HG03442 (cell line): ENCODE results near the gene CEP104.

Experiments used
- ATAC-seq: cut with Tn5 transposase; IDR thresholded peaks from one replicate; pipeline ENCODE4 v1.9.1; 2021; ENCODE audit warnings: mild to moderate bottlenecking, moderate library complexity; ENCODE audit not compliant: unreplicated experiment

Gene CEP104

DNA sequence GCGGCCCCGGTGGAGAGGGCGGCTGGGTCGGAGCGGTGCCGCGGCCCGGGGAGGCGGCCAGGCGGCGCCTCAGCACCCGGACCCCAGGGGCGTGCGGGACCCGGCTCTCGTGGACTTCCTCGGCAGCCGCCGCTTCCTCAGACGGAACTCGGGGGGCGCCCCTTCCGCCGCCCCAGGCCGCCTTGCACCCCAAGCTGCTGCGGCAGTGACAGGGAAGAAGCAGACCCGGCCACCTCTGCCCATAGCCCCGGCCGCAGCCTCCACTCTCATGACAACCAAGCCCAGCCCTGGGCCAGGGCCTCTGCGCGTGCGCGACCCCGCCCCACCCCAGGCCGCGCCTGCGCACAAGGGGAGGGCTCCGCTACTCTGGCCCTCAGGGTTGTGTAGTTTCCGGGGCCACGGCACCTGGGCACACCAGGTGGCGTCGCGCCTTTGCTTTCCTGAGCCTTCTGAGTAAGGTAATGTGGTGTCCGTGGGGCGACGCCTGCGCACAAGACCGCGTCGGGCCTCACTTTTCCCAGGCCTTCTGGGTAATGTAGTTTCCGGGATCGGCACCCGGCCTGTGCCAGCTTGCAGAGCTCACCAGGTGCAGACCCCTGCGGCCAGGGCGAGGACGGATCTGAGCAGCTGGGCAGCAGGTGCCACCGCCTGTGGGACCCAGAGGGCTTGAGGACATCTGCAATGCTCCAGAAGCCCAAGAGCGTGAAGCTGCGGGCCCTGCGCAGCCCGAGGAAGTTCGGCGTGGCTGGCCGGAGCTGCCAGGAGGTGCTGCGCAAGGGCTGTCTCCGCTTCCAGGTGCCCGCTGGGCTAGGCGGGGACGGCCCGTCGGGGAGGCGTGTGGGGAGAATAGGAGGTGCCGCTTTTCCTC, at the start of gene CEP104, which contains the start of gene DFFB:
Gene CEP104 (minus strand): TSS at position 289 of the 868 bp plus-strand sequence. CDS start 4,804 bp downstream, outside the sequence.
Gene DFFB (plus strand): TSS at position 554 of the 868 bp plus-strand sequence. CDS start 128 bp downstream, at position 682.
- peak; percentile 94 for ATAC-seq

DNA sequence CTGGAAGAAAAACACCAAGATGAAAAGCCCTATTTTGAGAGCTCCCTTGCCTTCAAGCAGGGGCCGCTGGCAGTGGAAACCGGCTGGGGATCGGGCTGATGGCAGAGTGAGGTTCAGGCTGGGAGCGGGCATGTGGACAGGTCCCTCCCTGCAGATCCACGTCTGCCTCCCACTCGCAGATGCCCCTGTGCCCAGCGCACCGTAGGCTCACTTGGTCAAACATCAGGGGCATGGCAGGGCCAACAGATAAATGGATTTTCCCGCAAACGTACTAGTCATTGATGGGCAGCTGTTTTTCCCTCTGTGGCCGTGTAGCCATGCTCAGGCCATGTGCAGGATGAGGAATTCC, 49.6 kb upstream of the CEP104 start:
- ATAC-seq = no peak

DNA sequence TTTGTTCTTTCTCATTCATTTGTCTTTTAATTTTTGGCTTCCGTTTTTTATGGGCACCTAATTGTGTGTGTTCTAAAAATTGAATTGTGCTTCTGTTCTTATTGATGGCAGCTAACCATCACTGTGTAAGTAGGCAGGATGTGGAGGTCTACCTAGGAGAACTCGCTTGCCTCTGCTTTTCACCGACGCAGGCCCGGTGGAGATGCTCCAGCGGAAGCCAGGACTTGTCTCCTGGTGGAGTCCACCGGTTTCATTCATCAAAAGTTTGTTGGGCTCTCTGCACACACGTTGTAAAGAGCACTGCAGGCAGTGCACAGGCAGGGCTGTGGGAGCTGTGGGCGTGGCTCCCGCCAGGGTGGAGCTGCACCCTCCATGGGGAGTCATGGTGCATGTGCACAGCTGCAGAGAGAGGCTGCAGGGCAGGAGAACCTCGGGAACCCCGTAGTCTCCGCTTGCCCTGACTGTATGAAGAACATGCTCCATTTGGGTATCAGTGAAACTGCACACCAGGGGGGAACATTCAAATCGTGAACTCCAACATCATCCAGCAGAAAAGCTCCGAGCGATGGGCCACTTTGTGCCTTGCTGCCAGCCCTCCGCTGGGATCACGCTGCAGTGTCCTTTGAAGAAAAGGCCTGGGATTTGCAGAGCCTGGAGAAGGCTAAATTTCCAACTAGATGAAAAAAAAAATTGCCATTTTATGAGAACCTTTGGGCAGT, 49.1 kb upstream of the CEP104 start:
- no peak for ATAC-seq

DNA sequence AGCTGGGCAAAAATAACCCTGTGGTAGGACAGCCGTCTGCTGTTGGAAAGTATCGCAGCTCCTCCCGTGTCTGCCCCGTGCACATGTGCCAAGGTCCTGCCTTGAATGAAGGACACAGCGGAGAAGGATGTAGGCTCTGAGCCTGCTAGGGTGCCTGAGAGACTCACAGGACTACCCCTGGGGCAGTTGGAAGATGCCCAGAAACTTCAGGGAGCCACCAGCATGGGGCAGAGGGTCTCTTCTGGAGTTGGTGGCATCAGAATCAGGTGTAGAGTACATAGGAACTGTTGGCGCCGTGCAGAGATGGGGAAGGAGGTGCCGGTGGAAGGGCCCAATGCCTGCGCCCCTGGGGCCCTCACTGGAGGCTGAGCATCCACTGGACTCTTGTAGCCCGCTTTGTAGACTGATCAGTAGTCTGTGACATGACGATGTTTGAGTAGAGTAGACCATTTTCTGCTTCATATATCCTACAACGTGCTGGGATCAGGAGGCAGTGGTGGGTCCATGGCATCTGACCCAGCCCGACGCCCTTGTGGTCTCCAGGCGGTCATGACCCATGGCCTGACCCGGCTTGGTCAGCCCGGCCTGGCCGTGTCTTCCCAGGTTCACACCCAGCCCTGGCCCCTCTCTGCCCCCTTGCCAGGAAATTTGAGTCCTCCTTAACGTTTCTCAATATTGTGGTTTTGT, 48.4 kb upstream of the CEP104 start:
- no peak for ATAC-seq

DNA sequence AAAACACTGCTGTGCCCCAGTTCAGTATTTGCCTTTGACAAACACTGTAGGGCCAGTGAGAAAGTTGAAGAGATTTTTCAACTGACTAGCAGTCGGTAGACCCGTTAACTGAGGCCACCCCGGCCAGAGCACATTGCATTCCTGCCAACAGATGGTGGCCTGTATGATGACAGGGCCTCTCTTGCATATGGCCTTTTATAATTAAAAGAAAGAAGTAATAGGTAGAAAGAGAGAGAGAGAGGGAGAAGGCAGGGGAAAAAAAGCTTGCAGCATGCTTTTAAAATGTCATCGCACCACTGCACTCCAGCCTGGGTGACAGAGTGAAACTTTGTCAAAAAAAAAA, 47.8 kb upstream of the CEP104 start:
- no peak for ATAC-seq

DNA sequence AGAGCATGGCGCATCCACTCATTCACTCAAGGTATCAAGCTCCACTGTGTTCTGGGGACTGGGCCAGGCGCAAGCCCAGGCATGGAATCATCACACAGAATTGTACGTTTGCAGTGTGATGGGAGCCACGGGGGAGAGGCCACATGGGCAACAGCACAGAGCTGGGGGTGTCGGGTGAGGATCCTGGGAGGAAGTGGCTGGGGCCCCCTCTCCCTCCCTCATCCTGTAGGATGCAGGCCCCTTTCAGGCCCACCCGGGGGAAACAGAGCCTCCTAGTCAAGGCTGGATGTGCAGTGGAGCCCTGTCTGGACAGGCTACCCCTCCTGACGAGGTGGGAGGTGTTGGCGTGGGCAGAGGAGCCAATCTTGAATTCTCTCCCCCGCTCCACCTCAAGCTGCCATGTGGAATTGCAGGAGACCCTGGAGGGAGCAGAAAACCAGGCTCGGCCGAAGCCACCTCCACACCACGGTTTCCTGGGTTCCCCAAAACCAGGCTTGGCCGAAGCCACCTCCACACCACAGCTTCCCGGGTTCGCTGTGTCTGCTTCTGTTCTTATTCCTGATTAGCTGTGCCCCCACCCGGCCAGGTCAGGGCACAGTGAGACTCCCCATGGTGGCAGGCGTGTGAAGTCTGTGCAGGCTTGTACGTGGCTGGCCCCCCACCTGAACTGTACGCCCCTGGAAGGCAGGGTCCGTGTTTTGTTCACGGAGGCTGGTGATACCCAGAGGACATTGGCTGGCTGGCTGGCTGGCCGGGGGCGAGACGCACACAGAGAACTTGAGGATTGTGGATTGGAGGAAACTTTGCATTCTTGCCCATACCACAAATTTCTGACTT, 47.2 kb upstream of the CEP104 start:
- ATAC-seq = no peak

DNA sequence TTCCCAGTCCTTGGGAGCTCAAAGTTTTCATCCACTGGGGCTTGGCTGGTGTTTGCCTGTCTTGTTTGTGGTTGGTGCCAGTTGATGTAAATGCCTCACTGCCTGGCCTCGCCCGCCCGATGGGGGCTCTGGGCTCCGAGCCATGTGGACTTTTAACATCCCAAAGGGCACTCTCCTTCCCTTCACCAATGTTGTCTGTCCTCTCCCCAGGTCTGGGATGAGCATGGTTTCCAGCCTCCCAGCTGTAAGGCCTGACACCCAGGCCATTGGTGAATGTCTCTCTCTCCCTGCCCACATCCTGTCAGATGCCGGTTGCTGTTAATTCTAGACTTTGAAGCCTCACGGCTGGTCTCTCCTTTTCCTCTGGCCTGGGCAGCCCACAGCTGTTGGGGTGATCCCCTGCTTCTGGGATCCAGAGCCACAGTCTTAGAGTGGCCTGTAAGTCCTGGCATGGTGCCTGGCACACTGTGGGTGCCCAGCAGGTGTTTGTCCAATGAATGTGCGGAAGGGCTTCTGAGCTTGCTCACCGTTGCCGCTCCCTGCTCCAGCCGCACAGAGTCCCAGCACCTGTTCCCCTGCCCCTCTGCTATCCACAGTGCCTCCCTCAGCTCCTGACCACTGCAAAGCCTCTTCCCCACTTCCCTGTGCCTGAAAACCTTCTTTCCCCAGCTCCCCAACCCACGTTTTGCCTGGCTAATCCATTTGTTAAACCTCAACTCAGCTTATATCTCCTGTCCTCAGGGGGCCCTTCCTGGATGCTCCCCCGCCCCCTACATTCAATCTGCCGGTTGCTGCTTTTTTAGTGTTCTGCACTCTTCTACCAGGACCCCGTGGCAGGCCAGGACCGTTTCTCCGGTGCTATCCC, 46.4 kb upstream of the CEP104 start:
- no peak for ATAC-seq

DNA sequence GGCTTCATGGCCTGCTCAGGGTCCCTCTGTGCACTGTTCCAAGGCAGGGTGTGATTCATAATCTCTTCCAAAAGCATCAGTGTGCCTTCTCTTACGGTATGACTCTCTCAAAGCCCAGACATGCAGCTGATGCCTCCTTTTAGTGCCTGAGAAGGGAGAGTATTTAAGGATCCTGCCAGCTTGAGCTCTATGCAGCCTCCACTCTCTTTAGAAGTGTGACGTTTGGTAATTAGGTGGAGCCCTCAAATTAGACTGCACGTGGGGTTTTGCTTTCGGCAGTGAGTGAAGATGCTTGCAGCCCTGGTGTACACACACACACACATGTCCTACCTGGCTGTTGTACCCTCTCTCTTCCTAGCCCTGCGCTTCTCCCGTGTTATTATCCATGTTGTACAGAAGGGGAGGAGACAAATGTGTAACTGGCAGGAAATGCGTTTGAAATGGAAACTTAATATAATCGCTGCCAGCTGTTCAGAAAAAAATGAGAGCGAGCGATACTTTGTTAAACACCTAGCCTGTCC, 45.6 kb upstream of the CEP104 start:
- ATAC-seq = no peak

DNA sequence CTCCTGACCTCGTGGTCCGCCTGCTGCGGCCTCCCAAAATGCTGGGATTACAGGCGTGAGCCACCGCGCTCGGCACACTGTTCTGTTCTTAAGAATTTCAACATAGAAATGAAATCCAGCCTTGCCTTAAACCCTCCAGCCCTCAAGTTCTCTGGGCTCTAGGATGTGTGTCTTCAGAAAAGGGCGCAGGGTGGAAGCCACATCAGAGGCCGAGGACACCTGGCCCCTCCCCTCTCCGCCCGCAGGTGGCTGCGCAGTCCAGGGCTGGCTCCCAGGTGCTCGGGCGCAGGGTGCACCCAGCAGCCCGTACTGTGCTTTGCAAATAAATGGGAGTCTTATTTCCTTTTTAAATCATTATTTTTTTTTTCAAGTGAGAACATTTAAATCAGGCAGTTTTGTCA, 45.1 kb upstream of the CEP104 start:
- ATAC-seq = no peak

DNA sequence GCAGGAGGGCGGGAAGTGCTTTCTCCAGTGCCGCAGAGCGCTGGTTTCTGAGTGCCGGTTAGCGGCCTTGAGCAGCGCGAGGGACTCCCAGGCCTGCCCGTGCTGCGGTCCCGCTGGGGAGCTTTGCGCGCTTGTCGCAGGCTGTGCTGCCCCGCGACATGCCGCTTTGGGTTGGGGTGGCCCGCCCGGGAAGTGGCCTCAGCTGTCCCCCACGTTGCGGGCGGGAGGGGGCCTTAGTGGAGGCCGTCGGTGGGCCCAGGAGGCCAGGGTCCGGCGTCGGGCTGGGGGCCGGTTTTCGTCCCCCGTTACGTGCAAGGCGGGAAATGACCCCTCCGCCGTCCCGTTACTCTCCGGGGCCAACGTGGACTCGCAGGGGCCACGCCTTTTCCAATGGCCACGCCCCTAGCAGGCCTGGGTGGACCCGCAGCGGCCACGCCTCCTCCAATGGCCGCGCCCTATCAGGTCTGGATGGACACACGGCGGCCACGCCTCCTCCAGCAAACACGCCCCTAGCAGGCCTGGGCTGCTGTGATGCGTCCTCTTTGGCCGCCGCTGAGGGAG, 44.0 kb upstream of the CEP104 start:
- peak; percentile 51 for ATAC-seq

DNA sequence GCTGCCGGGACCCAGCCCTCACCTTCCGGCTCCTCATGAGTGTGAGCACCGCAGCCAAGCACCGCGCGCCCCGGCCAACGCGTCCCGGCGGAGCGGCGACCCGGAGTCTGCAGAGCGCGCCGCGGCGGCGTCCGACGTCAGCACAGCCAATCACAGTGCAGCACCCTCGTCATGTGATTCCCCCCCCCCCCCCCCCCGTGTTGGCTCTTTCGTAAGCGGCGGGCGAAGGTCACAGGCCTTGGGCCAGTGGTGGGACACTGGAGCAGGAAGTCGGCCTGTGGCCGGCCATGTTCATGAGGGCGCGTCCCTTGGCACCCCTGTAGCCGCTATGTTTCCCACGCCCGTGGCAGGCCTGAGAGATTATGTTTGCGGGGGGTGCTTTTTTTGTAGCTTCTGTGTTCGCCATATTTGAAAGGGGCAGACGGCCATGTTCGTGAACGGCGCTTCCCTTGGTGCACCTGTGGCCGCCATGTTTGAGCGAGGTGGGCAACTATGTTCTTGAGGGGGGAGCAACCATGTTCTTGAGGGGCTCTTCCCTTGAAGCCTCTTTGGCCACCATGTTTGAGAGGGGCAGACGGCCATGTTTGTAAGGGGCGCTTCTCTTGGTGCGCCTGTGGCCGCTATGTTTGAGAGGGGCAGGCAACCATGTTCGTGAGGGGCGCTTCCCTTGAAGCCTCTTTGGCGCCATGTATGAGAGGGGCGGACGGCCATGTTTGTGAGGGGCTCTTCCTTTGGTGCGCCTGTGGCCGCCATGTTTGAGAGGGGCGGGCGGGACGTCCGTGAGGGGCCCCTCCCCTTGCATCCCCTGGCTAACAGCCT, 43.3 kb upstream of the CEP104 start, which contains the start of gene C1orf174:
Gene C1orf174 (minus strand): TSS at position 123 of the 819 bp plus-strand sequence. CDS start 86 bp downstream, at position 37.
- peak; percentile 63 for ATAC-seq

DNA sequence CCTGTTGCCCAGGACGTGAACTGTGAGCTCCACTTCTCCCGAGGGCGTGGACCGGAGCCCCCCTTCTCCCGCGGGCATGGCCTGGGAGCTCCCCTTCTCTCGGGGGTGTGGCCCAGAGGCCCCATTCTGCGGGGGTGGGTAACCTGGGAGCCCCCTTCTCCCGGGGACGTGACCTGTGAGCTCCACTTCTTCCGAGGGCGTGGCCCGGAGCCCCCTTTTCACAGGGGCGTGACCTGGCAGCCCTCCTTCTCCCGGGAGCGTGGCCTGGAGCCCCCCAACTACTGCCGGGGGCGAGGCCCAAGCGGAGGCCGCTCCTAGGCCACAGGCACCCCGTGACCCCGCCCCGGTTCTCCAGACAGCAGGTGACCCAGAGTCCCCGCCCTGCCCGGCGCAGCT, 42.7 kb upstream of the CEP104 start:
- peak; percentile 2 for ATAC-seq

DNA sequence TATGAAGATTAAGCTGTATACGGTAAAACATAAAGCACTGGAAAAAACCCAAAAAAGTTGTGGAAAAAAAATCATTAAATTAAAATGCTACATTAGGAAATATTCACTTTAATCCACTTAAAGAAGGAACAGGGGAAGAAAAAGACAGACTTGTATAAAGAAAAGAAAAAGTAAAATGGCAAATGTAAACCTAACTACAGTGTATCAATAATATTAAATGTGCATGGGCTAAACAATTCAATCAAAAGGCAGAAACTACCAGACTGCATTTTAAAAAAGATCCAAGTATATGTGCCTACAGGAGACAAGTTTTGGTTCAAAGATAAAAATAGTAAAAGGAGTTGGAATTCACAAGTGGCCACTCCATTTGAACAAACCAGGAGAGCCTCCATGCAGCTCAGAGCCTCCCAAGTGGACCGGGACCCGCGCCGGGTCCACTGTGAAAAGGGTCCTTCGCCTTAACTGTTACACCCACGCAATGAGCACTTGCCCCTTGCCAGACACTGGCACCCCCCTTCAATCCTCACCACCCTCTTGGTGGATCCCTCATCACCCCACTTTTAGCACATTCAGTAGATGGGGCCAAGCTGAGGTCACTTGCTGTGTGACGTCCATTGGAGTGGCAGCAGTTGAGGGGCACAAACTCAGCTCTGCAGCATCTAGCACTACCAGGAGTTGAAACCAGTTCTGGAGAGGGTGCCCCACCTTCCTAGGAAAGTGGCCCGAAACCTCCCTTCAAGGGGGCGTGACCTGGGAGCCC, 42.2 kb upstream of the CEP104 start:
- no peak for ATAC-seq

DNA sequence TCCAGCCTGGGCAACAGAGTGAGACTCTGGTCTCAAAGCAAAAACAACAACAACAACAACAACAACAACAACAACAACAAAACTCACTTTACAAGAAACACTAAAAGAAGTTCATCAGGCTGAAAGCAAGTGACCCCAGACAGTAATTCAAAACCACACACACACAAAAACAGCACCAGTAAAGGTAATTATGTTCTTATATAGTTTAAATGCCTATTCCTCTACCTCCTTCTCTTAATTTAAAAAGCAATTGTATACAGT, 41.4 kb upstream of the CEP104 start:
- ATAC-seq = no peak

DNA sequence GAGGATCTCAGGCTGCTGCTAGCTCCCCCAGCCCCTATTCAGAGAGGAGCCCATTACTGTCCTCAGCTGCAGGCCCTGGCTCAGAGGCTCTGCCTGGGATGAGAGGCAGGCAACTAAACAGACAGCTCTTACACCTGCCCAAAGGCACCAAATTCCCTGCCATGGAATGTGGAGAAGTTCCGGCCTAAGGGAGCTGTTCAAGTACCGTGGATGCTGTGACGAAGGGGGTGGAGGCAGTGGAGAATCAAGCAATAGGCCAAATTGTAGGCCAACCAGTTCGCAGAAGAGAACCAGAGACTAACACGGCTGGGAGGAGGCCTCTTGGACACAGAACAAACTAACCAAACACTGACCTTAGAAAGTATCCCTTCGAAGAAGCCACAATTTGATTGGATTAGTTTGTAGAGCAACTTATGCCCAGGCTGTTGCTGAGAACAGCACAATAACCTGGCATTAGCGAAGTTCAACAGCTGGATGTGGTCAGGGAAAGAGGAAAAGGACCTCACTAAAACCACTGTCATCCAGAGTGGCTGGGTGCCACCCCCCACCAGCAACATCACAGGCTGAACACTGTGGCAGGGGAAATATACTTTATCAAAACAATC, 39.5 kb upstream of the CEP104 start:
- ATAC-seq = no peak

DNA sequence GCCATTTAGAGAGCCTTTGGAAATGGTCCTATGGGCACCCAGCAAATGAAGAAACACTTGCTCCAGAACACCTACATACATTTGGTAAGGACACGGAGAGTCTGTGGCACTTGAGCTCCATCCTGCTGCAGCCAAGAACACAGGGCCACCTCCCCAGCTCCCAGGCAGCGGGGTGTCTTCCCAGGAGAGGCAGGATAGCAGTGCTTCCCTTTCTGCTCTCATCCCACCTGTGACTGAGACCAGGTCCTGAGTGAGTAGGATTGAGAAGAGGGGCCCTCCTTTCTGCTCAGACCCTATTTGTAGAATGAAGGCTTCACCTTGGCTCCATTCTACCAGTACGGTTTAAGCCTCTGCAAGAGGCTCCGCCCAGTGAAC, 38.9 kb upstream of the CEP104 start:
- ATAC-seq = no peak

DNA sequence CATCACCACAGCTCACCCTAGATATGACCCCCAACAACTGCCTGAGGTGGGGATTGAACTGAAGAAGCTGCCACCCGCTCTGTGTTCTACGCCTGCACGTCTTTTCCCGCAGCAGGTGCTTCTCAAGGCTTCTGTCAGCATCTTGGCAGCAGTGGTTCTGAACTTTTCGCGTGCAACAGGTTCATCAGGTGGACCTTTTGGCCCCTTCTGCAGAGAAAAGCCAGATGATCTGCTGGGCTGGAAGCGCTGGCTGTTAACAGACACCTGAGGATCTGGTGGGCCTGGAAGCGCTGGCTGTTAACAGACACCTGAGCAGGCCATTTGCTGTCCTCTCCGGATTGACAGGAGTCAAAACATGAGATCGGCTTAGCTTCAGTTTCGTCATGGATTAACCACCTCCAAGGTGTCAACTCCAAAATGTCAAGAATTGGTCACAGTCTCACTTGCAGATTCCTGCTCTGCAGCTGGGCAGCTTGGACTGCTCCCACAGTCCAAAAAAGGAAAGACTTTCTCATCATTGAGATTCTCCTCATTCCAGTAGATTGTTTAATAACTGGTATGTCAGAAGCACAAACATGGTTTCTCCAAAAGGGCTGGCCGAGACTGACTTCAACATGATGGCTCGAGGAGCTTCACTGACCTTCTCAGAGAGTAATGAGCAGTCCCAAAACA, 38.4 kb upstream of the CEP104 start:
- ATAC-seq = no peak
